Calu3 (cell line): ENCODE results near the gene RNF112. TPM values are rescaled to one million over a fixed set of nuclear protein-coding genes. Genes with fewer than 3 reads are reported as not detected.

ENCODE experiments used
- BruUV-seq: library from RNA; stranded (reverse); fragments of 400-500 nt; replicated peaks from 2 replicates; lab custom pipeline; 2021; lab: Mats Ljungman, UMichigan
- CTCF ChIA-PET: fragments of 300-600 bp; sonication (Branson Sonifier 250); formaldehyde crosslinking; loops from one replicate; lab custom pipeline; 2022; ENCODE audit warnings: antibody characterized with exemption; lab: Charles Lee
- DNase-seq: peaks from one replicate; pipeline ENCODE4 v3.0.0; 2022
- H3K27ac Mint-ChIP-seq: one replicate; pipeline ENCODE4 v1.8.0; 2022; ENCODE audit warnings: mixed read lengths; ENCODE audit not compliant: unreplicated experiment
- H3K27me3 Mint-ChIP-seq: one replicate; pipeline ENCODE4 v1.8.0; 2022; ENCODE audit warnings: mixed read lengths; ENCODE audit not compliant: unreplicated experiment
- H3K36me3 Mint-ChIP-seq: one replicate; pipeline ENCODE4 v1.8.0; 2022; ENCODE audit warnings: mild to moderate bottlenecking, moderate library complexity, mixed read lengths; ENCODE audit not compliant: insufficient read depth, unreplicated experiment
- H3K4me1 Mint-ChIP-seq: one replicate; pipeline ENCODE4 v1.8.0; 2022; ENCODE audit warnings: mild to moderate bottlenecking, low read depth, mixed read lengths; ENCODE audit not compliant: unreplicated experiment
- H3K4me3 Mint-ChIP-seq: one replicate; pipeline ENCODE4 v1.8.0; 2022; ENCODE audit warnings: mild to moderate bottlenecking, low read depth, moderate library complexity, mixed read lengths; ENCODE audit not compliant: unreplicated experiment
- H3K9me3 Mint-ChIP-seq: one replicate; pipeline ENCODE4 v1.8.0; 2022; ENCODE audit warnings: low read depth, mixed read lengths; ENCODE audit not compliant: unreplicated experiment
- CTCF ChIP-seq: fragments of 200-600 bp; IDR thresholded peaks from one replicate; pipeline ENCODE4 v1.8.0; 2022; ENCODE audit warnings: antibody characterized with exemption; ENCODE audit not compliant: unreplicated experiment
- intact Hi-C: fragments of 100-400 bp; cut with micrococcal nuclease; formaldehyde crosslinking; loops from one replicate; pipeline ENCODE4 v1.10.0; 2022; ENCODE audit not compliant: unreplicated experiment
- total RNA-seq: library from RNA; stranded (reverse); gene quantifications from 2 replicates; pipeline ENCODE4 v1.2.3, GENCODE V29; 2022

Gene RNF112
- total RNA-seq, 1 experiment from 2014 or later, result 1.3 TPM

GRCh38 chr17:19362277-19363113, 48.5 kb upstream of the RNF112 start, which contains the start of gene B9D1:
Gene B9D1 (minus strand): TSS chr17:19362723. CDS start chr17:19362569, 154 bp downstream.
- intact Hi-C loops, result loop anchor here (1.0 to 10.0 kb wide), 2 partner anchors 85 to 402 kb away; no protein-coding TSS in a partner anchor
- no peaks in the 10 kb centered on the region for H3K9me3 Mint-ChIP-seq
- H3K4me1 Mint-ChIP-seq, result peaks cover 9% of the 10 kb centered on the region
- no peaks in the 10 kb centered on the region for H3K27me3 Mint-ChIP-seq
- H3K27ac Mint-ChIP-seq, result peak within 1 kb of the TSS; percentile 60
- H3K36me3 Mint-ChIP-seq, result peaks cover 20% of the 10 kb centered on the region
- CTCF ChIA-PET, result interaction anchor here (0.7 to 2.0 kb wide), 7 partner anchors 15 to 400 kb away, joined by 4 to 30 read pairs (median 5); partner anchors contain the start of genes ALDH3A2 and MAPK7
- BruUV-seq, result no TSS peak
- H3K4me3 Mint-ChIP-seq, result peak within 1 kb of the TSS; percentile 70
- peak; percentile 74 for TF ChIP-seq CTCF
- DNase-seq, result peak; percentile 83

GRCh38 chr17:19363114-19363438, 48.0 kb upstream of the RNF112 start:
- Mint-ChIP-seq H3K27me3 (no peaks in the 10 kb centered on the region), H3K27ac (no peak overlapping the region), H3K4me1 (peaks cover 9% of the 10 kb centered on the region), H3K9me3 (no peaks in the 10 kb centered on the region), H3K36me3 (peaks cover 20% of the 10 kb centered on the region), H3K4me3 (peak overlapping the region; percentile 70)
- no TSS peak for BruUV-seq
- CTCF ChIA-PET, result interaction anchor here (1.0 to 2.0 kb wide), 6 partner anchors 15 to 399 kb away, joined by 4 to 30 read pairs (median 6); partner anchors contain the start of genes ALDH3A2 and MAPK7
- intact Hi-C loops, result loop anchor here (10.0 kb wide), 1 partner anchor 402 kb away; no protein-coding TSS in a partner anchor
- no peak for DNase-seq
- TF ChIP-seq CTCF, result no peak

- BruUV-seq, result no TSS peak
- no peak for TF ChIP-seq CTCF
- H3K27ac Mint-ChIP-seq, result no peak overlapping the region
- no peak for DNase-seq
- H3K9me3 Mint-ChIP-seq, result no peaks in the 10 kb centered on the region
- CTCF ChIA-PET, result interaction anchor here (1.1 to 2.0 kb wide), 4 partner anchors 82 to 399 kb away, joined by 4 to 30 read pairs (median 6); no protein-coding TSS in a partner anchor
- H3K4me1 Mint-ChIP-seq, result peaks cover 9% of the 10 kb centered on the region
- no peaks in the 10 kb centered on the region for H3K27me3 Mint-ChIP-seq
- H3K4me3 Mint-ChIP-seq, result no peak overlapping the region
- H3K36me3 Mint-ChIP-seq, result peaks cover 22% of the 10 kb centered on the region
- intact Hi-C loops, result loop anchor here (10.0 kb wide), 1 partner anchor 401 kb away; no protein-coding TSS in a partner anchor
Measured at GRCh38 chr17:19363460-19364035, 47.5 kb upstream of the RNF112 start.

GRCh38 chr17:19364699-19365498, 46.1 kb upstream of the RNF112 start:
- Mint-ChIP-seq H3K27ac (no peak overlapping the region), H3K4me1 (peaks cover 15% of the 10 kb centered on the region), H3K9me3 (no peaks in the 10 kb centered on the region), H3K4me3 (no peak overlapping the region), H3K27me3 (no peaks in the 10 kb centered on the region), H3K36me3 (peaks cover 28% of the 10 kb centered on the region)
- intact Hi-C loops, result loop anchor here (10.0 kb wide), 1 partner anchor 400 kb away; no protein-coding TSS in a partner anchor
- BruUV-seq, result no TSS peak
- no peak for TF ChIP-seq CTCF
- no peak for DNase-seq
- CTCF ChIA-PET, result interaction anchor here (1.2 kb wide), 1 partner anchor 13 kb away, joined by 3 read pairs; the partner anchor contains the start of gene MAPK7
